GM23338 (cell line): ENCODE data around the gene LCNL1. TPM values are rescaled to one million over a fixed set of nuclear protein-coding genes. Genes with fewer than 3 reads are reported as not detected.

Experiments
- ATAC-seq: fragments of 200-7000 bp; cut with Tn5 transposase; 3 replicates; pipeline ENCODE4 v1.9.1; 2020
- DNase-seq: peaks from one replicate; pipeline ENCODE4 v3.0.0-alpha.2; 2015; ENCODE audit warnings: low spot score
- H2AFZ ChIP-seq: fragments of 200-600 bp; sonication (generic); 2 replicates; pipeline ENCODE4 v1.8.0; 2016; ENCODE audit warnings: antibody characterized with exemption, mild to moderate bottlenecking, moderate library complexity
- H3F3A ChIP-seq: fragments of 200-600 bp; sonication (generic); replicated peaks from 2 replicates; pipeline ENCODE4 v1.8.0; 2017; ENCODE audit warnings: antibody characterized with exemption, mixed run types, low read depth
- H3K27ac ChIP-seq: fragments of 200-600 bp; sonication (generic); 2 replicates; pipeline ENCODE4 v1.6.1; 2016; ENCODE audit warnings: low read depth
- H3K27me3 ChIP-seq: fragments of 200-600 bp; sonication (generic); 2 replicates; pipeline ENCODE4 v1.8.0; 2016; ENCODE audit warnings: mild to moderate bottlenecking, mixed run types, moderate library complexity; ENCODE audit not compliant: insufficient read depth
- H3K36me3 ChIP-seq: fragments of 200-600 bp; sonication (generic); 2 replicates; pipeline ENCODE4 v1.8.0; 2016; ENCODE audit warnings: mild to moderate bottlenecking; ENCODE audit not compliant: insufficient read depth
- H3K4me1 ChIP-seq: fragments of 200-600 bp; sonication (generic); 2 replicates; pipeline ENCODE4 v1.8.0; 2016; ENCODE audit warnings: mild to moderate bottlenecking, moderate library complexity; ENCODE audit not compliant: insufficient read depth
- H3K4me2 ChIP-seq: fragments of 200-600 bp; sonication (generic); 2 replicates; pipeline ENCODE4 v1.7.1; 2017; ENCODE audit warnings: mixed run types
- H3K4me3 ChIP-seq: fragments of 200-600 bp; sonication (generic); 2 replicates; pipeline ENCODE4 v1.6.1; 2016; ENCODE audit warnings: mixed run types
- H3K79me2 ChIP-seq: fragments of 200-600 bp; sonication (generic); replicated peaks from 2 replicates; pipeline ENCODE4 v1.8.0; 2017; ENCODE audit warnings: mild to moderate bottlenecking; ENCODE audit not compliant: insufficient read depth
- H3K9me2 ChIP-seq: fragments of 200-600 bp; sonication (generic); 2 replicates; pipeline ENCODE4 v1.8.0; 2017; ENCODE audit not compliant: insufficient read depth
- H4K20me1 ChIP-seq: fragments of 200-600 bp; sonication (generic); replicated peaks from 2 replicates; pipeline ENCODE4 v1.8.0; 2017; ENCODE audit warnings: mild to moderate bottlenecking; ENCODE audit not compliant: insufficient read depth
- H3K27ac Mint-ChIP-seq: 2 replicates; pipeline ENCODE4 v1.8.0; 2020; ENCODE audit warnings: inconsistent platforms, mild to moderate bottlenecking, moderate library complexity, mixed read lengths
- H3K27me3 Mint-ChIP-seq: 3 replicates; pipeline ENCODE4 v1.8.0; 2022; ENCODE audit warnings: low read depth, mild to moderate bottlenecking, moderate library complexity, mixed read lengths, inconsistent platforms; ENCODE audit not compliant: insufficient read depth, poor library complexity
- H3K36me3 Mint-ChIP-seq: 3 replicates; pipeline ENCODE4 v1.8.0; 2021; ENCODE audit warnings: low read depth, mild to moderate bottlenecking, inconsistent platforms, moderate library complexity, mixed read lengths
- H3K4me1 Mint-ChIP-seq: 3 replicates; pipeline ENCODE4 v1.8.0; 2020; ENCODE audit warnings: mild to moderate bottlenecking, inconsistent platforms, mixed read lengths
- H3K4me3 Mint-ChIP-seq: 3 replicates; pipeline ENCODE4 v1.8.0; 2021; ENCODE audit warnings: moderate library complexity, mild to moderate bottlenecking, inconsistent platforms, mixed read lengths
- H3K9me3 Mint-ChIP-seq: 3 replicates; pipeline ENCODE4 v1.8.0; 2020; ENCODE audit warnings: moderate library complexity, mild to moderate bottlenecking, inconsistent platforms, mixed read lengths
- ETS1 ChIP-seq: IDR thresholded peaks from 2 replicates; pipeline ENCODE4 v1.6.1; 2016; ENCODE audit warnings: antibody characterized with exemption
- EZH2phosphoT487 ChIP-seq: fragments of 200-600 bp; sonication (generic); IDR thresholded peaks from one replicate; pipeline ENCODE4 v1.8.1; 2018; ENCODE audit warnings: antibody characterized with exemption; ENCODE audit not compliant: unreplicated experiment
- JUNB ChIP-seq: IDR thresholded peaks from one replicate; pipeline ENCODE4 v1.6.1; 2016; ENCODE audit warnings: antibody characterized with exemption; ENCODE audit not compliant: unreplicated experiment
- NANOG ChIP-seq: IDR thresholded peaks from 2 replicates; pipeline ENCODE4 v1.6.1; 2016; ENCODE audit warnings: antibody characterized with exemption, borderline replicate concordance
- STAT1 ChIP-seq: IDR thresholded peaks from one replicate; pipeline ENCODE4 v1.6.1; 2016; ENCODE audit warnings: antibody characterized with exemption; ENCODE audit not compliant: unreplicated experiment
- ZNF331 ChIP-seq: fragments of 250-450 bp; sonication (Bioruptor Pico); IDR thresholded peaks from 2 replicates; pipeline ENCODE4 v1.5.0; 2020; ENCODE audit warnings: low read depth, mild to moderate bottlenecking, moderate library complexity
- polyA plus RNA-seq: library from polyadenylated mRNA; unstranded; fragments of >200 nt; fragmentation: Nextera tagmentation; extraction: Ambion mirVana; gene quantifications from 2 replicates; pipeline ENCODE4 v1.2.1, GENCODE V29; 2016
- total RNA-seq: library from RNA; depleted of rRNA; stranded (reverse); fragments of >200 nt; shearing (Covaris generic); gene quantifications from 2 replicates; pipeline ENCODE4 v1.2.3, GENCODE V29; 2014
- TF ChIP-seq, protein P1 (sequence below), 2 experiments: fragments of 200-600 bp in 1 of 2; sonication (generic) in 1 of 2; conservative IDR thresholded peaks; 2 replicates each; pipeline versions ENCODE4 v1.5.1 to v1.6.1; 2016 to 2017; ENCODE audit warnings: antibody characterized with exemption in 2 of 2, low read depth in 2 of 2, mild to moderate bottlenecking in 2 of 2, moderate library complexity in 1 of 2
- TF ChIP-seq, protein P2 (sequence below): fragments of 250-450 bp; sonication (Bioruptor Pico); IDR thresholded peaks from 2 replicates; pipeline ENCODE4 v1.5.0; 2020; ENCODE audit warnings: mild to moderate bottlenecking, moderate library complexity

The LCNL1 gene
- total and polyA plus RNA-seq, 2 experiments from 2014 or later, result 0.11 TPM; not detected in 1

GRCh38 chr9:137002646-137003041, 19.9 kb downstream of the LCNL1 start:
- no peak overlapping the region for H3K27ac Mint-ChIP-seq
- H3K27me3 ChIP-seq, result peaks cover 3% of the 10 kb centered on the region; the same call in 1 of the 2 replicates
- no peaks in the 10 kb centered on the region for H3K9me2 ChIP-seq
- no peak overlapping the region for H2AFZ ChIP-seq
- DNase-seq, result no peak
- peaks cover under 1% of the 10 kb centered on the region; the same call in 2 of the 3 replicates for H3K4me1 Mint-ChIP-seq
- H3K4me2 ChIP-seq, result no peak overlapping the region
- H3K27me3 Mint-ChIP-seq, result peaks cover 6% of the 10 kb centered on the region
- no peaks in the 10 kb centered on the region for H3K4me1 ChIP-seq
- no peaks in the 10 kb centered on the region for H3F3A ChIP-seq
- no peak overlapping the region for H3K27ac ChIP-seq
- H3K36me3 Mint-ChIP-seq, result peaks cover 6% of the 10 kb centered on the region; the same call in 2 of the 3 replicates
- H3K4me3 ChIP-seq, result no peak overlapping the region
- H3K9me3 Mint-ChIP-seq, result peaks cover 19% of the 10 kb centered on the region
- no peaks in the 10 kb centered on the region for H3K79me2 ChIP-seq
- H3K36me3 ChIP-seq, result no peaks in the 10 kb centered on the region
- H4K20me1 ChIP-seq, result no peaks in the 10 kb centered on the region
- ATAC-seq, result no peak
- TF ChIP-seq, protein P1, sequence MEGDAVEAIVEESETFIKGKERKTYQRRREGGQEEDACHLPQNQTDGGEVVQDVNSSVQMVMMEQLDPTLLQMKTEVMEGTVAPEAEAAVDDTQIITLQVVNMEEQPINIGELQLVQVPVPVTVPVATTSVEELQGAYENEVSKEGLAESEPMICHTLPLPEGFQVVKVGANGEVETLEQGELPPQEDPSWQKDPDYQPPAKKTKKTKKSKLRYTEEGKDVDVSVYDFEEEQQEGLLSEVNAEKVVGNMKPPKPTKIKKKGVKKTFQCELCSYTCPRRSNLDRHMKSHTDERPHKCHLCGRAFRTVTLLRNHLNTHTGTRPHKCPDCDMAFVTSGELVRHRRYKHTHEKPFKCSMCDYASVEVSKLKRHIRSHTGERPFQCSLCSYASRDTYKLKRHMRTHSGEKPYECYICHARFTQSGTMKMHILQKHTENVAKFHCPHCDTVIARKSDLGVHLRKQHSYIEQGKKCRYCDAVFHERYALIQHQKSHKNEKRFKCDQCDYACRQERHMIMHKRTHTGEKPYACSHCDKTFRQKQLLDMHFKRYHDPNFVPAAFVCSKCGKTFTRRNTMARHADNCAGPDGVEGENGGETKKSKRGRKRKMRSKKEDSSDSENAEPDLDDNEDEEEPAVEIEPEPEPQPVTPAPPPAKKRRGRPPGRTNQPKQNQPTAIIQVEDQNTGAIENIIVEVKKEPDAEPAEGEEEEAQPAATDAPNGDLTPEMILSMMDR (conservative IDR thresholded peaks at IDR 0.05; ENCODE audit: low read depth in 2 of 2), result no peak
- TF ChIP-seq ETS1 (no peak), ZNF331 (CRISPR knock-in tag) (no peak), NANOG (no peak), STAT1 (no peak), JUNB (no peak), EZH2phosphoT487 (no peak)
- TF ChIP-seq, protein P2, sequence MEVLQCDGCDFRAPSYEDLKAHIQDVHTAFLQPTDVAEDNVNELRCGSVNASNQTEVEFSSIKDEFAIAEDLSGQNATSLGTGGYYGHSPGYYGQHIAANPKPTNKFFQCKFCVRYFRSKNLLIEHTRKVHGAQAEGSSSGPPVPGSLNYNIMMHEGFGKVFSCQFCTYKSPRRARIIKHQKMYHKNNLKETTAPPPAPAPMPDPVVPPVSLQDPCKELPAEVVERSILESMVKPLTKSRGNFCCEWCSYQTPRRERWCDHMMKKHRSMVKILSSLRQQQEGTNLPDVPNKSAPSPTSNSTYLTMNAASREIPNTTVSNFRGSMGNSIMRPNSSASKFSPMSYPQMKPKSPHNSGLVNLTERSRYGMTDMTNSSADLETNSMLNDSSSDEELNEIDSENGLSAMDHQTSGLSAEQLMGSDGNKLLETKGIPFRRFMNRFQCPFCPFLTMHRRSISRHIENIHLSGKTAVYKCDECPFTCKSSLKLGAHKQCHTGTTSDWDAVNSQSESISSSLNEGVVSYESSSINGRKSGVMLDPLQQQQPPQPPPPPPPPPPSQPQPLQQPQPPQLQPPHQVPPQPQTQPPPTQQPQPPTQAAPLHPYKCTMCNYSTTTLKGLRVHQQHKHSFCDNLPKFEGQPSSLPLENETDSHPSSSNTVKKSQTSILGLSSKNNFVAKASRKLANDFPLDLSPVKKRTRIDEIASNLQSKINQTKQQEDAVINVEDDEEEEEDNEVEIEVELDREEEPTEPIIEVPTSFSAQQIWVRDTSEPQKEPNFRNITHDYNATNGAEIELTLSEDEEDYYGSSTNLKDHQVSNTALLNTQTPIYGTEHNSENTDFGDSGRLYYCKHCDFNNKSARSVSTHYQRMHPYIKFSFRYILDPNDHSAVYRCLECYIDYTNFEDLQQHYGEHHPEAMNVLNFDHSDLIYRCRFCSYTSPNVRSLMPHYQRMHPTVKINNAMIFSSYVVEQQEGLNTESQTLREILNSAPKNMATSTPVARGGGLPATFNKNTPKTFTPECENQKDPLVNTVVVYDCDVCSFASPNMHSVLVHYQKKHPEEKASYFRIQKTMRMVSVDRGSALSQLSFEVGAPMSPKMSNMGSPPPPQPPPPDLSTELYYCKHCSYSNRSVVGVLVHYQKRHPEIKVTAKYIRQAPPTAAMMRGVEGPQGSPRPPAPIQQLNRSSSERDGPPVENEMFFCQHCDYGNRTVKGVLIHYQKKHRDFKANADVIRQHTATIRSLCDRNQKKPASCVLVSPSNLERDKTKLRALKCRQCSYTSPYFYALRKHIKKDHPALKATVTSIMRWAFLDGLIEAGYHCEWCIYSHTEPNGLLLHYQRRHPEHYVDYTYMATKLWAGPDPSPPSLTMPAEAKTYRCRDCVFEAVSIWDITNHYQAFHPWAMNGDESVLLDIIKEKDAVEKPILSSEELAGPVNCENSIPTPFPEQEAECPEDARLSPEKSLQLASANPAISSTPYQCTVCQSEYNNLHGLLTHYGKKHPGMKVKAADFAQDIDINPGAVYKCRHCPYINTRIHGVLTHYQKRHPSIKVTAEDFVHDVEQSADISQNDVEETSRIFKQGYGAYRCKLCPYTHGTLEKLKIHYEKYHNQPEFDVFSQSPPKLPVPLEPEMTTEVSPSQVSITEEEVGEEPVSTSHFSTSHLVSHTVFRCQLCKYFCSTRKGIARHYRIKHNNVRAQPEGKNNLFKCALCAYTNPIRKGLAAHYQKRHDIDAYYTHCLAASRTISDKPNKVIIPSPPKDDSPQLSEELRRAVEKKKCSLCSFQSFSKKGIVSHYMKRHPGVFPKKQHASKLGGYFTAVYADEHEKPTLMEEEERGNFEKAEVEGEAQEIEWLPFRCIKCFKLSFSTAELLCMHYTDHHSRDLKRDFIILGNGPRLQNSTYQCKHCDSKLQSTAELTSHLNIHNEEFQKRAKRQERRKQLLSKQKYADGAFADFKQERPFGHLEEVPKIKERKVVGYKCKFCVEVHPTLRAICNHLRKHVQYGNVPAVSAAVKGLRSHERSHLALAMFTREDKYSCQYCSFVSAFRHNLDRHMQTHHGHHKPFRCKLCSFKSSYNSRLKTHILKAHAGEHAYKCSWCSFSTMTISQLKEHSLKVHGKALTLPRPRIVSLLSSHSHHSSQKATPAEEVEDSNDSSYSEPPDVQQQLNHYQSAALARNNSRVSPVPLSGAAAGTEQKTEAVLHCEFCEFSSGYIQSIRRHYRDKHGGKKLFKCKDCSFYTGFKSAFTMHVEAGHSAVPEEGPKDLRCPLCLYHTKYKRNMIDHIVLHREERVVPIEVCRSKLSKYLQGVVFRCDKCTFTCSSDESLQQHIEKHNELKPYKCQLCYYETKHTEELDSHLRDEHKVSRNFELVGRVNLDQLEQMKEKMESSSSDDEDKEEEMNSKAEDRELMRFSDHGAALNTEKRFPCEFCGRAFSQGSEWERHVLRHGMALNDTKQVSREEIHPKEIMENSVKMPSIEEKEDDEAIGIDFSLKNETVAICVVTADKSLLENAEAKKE (CRISPR knock-in tag), result no peak
- H3K4me3 Mint-ChIP-seq, result no peak overlapping the region
